ENCODE results near the gene GPATCH8.

The GPATCH8 gene

DNA sequence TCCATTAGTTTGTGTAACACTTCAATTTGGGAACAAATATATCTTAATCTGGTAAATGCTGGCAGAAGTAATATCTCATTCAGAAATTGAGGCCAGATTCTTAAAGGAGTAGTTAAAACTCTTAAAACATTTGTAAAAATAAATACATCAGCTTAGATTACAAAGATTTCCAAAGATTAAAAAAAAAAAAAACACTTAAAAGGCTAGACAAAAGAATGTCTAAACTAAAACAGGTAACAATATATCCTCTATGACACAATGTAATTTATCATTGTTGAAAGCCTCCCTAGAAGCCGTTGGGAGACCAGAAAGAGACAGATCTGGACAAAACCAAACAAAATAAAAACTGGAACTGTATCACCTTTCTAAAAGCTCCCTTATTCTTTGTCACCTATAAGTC, 3.5 kb downstream of the GPATCH8 start:
- Histone ChIP-seq H3K36me3 (ENCODE audit: insufficient read depth) (no peaks in the 10 kb centered on the region), H3K79me2 (ENCODE audit: insufficient read depth, low read depth) (peaks cover 84% of the 10 kb centered on the region), H3K4me2 (peak overlapping the region; percentile 98; the same call in 1 of the 2 replicates), H3K27ac (no peak overlapping the region), H3K9ac (no peak overlapping the region), H3K4me3 (IDR thresholded peaks at IDR 0.05; ENCODE audit: insufficient read depth, low read depth, low read length) (no peak overlapping the region), H3K4me1 (ENCODE audit: low read depth, poor library complexity, severe bottlenecking) (peaks cover 30% of the 10 kb centered on the region), H2AFZ (ENCODE audit: low read depth) (no peak overlapping the region), H4K20me1 (ENCODE audit: insufficient read depth) (peaks cover 52% of the 10 kb centered on the region), H3K27me3 (ENCODE audit: insufficient read depth, low read depth) (no peaks in the 10 kb centered on the region)
- no peak for TF ChIP-seq CTCF (conservative IDR thresholded peaks at IDR 0.05; ENCODE audit: low read depth, low read length)

DNA sequence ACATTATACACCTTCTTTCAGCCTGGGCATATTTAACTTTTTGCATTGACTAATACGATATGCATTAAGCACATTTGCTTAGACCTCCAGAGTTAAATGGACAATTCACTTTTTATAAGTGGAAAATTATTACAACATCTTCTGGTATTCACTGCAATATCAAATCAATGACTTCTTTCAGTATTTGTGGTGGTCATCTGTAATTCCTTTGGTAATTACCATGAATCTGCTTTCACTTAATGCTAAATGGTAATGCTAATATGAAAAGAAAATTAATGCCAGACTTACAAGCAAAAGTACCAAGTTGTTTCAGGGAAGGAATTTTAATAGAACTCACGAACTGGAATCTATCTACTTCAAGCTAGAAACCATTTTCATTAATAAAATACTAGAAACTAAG, 6.4 kb downstream of the GPATCH8 start:
- peaks cover 51% of the 10 kb centered on the region for H4K20me1 ChIP-seq (ENCODE audit: insufficient read depth)
- H3K36me3 ChIP-seq (ENCODE audit: insufficient read depth), result no peaks in the 10 kb centered on the region
- H3K4me1 ChIP-seq (ENCODE audit: low read depth, poor library complexity, severe bottlenecking), result peaks cover 23% of the 10 kb centered on the region
- H3K27me3 ChIP-seq (ENCODE audit: insufficient read depth, low read depth), result no peaks in the 10 kb centered on the region
- peaks cover 100% of the 10 kb centered on the region for H3K79me2 ChIP-seq (ENCODE audit: insufficient read depth, low read depth)
- no peak overlapping the region for H3K27ac ChIP-seq
- no peak overlapping the region for H3K4me2 ChIP-seq
- no peak overlapping the region for H3K9ac ChIP-seq
- TF ChIP-seq CTCF (conservative IDR thresholded peaks at IDR 0.05; ENCODE audit: low read depth, low read length), result no peak
- H3K4me3 ChIP-seq (IDR thresholded peaks at IDR 0.05; ENCODE audit: insufficient read depth, low read depth, low read length), result no peak overlapping the region
- H2AFZ ChIP-seq (ENCODE audit: low read depth), result no peak overlapping the region

- Histone ChIP-seq H4K20me1 (ENCODE audit: insufficient read depth) (peaks cover 41% of the 10 kb centered on the region), H3K4me3 (IDR thresholded peaks at IDR 0.05; ENCODE audit: insufficient read depth, low read depth, low read length) (no peak overlapping the region), H3K9ac (no peak overlapping the region), H3K27ac (no peak overlapping the region), H3K36me3 (ENCODE audit: insufficient read depth) (no peaks in the 10 kb centered on the region), H3K4me2 (no peak overlapping the region), H3K79me2 (ENCODE audit: insufficient read depth, low read depth) (peaks cover 100% of the 10 kb centered on the region), H3K4me1 (ENCODE audit: low read depth, poor library complexity, severe bottlenecking) (no peaks in the 10 kb centered on the region), H2AFZ (ENCODE audit: low read depth) (no peak overlapping the region), H3K27me3 (ENCODE audit: insufficient read depth, low read depth) (no peaks in the 10 kb centered on the region)
- no peak for TF ChIP-seq CTCF (conservative IDR thresholded peaks at IDR 0.05; ENCODE audit: low read depth, low read length)
Observed at GRCh38 chr17:44493339-44493738, 9.9 kb downstream of the GPATCH8 start.

GRCh38 chr17:44492706-44493272, 10.4 kb downstream of the GPATCH8 start:
- Histone ChIP-seq H3K4me2 (no peak overlapping the region), H3K27ac (no peak overlapping the region), H3K79me2 (ENCODE audit: insufficient read depth, low read depth) (peaks cover 100% of the 10 kb centered on the region), H3K9ac (no peak overlapping the region), H3K4me1 (ENCODE audit: low read depth, poor library complexity, severe bottlenecking) (no peaks in the 10 kb centered on the region), H2AFZ (ENCODE audit: low read depth) (no peak overlapping the region), H3K36me3 (ENCODE audit: insufficient read depth) (no peaks in the 10 kb centered on the region), H3K27me3 (ENCODE audit: insufficient read depth, low read depth) (no peaks in the 10 kb centered on the region), H4K20me1 (ENCODE audit: insufficient read depth) (peaks cover 37% of the 10 kb centered on the region), H3K4me3 (IDR thresholded peaks at IDR 0.05; ENCODE audit: insufficient read depth, low read depth, low read length) (no peak overlapping the region)
- TF ChIP-seq CTCF (conservative IDR thresholded peaks at IDR 0.05; ENCODE audit: low read depth, low read length), result no peak
